Peyer's patch (tissue), 4 donors: Measurements from ENCODE around the gene ZNF385D.

Experiments
- POLR2A ChIP-seq, 2 donors: fragments of 450-650 bp; IDR thresholded peaks; one replicate each; pipeline ENCODE4 v1.5.1; 2017; ENCODE audit warnings: antibody characterized with exemption in 2 of 2, mild to moderate bottlenecking in 2 of 2, moderate library complexity in 2 of 2
- TF ChIP-seq, protein P1 (sequence below), 6 experiments: fragments of 450-650 bp in 4 of 6; fragments of 200-600 bp in 2 of 6; sonication (generic) in 1 of 6; IDR thresholded peaks; one replicate each; pipeline ENCODE4 v1.5.1; 2017 to 2019; ENCODE audit warnings: antibody characterized with exemption in 6 of 6, mild to moderate bottlenecking in 3 of 6, moderate library complexity in 1 of 6

DNA sequence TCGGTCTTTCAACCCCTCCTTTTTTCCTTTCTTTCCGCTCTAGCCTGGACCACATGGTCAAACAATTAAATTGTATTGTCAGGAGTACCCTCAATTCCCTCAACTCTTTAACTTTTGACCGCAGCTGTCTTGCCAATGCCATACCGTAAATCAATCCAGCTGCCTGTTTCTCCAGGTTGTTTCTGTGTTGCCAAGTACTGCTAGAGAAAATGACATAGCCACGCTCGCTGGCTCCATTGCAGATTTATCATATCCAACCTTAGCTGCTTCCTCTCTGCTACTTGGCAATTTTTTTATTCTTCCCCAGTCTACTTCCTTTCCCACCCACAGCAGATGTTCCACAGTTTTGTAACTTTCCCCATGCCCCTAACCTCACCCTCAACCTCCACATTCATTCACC is 60.0 kb downstream of the ZNF385D start:
- TF ChIP-seq, protein P1, sequence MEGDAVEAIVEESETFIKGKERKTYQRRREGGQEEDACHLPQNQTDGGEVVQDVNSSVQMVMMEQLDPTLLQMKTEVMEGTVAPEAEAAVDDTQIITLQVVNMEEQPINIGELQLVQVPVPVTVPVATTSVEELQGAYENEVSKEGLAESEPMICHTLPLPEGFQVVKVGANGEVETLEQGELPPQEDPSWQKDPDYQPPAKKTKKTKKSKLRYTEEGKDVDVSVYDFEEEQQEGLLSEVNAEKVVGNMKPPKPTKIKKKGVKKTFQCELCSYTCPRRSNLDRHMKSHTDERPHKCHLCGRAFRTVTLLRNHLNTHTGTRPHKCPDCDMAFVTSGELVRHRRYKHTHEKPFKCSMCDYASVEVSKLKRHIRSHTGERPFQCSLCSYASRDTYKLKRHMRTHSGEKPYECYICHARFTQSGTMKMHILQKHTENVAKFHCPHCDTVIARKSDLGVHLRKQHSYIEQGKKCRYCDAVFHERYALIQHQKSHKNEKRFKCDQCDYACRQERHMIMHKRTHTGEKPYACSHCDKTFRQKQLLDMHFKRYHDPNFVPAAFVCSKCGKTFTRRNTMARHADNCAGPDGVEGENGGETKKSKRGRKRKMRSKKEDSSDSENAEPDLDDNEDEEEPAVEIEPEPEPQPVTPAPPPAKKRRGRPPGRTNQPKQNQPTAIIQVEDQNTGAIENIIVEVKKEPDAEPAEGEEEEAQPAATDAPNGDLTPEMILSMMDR (IDR thresholded peaks at IDR 0.05), result no peak
- TF ChIP-seq POLR2A (IDR thresholded peaks at IDR 0.05), result no peak
